Mesenchymal stem cell (in vitro differentiated cells and primary cell): ENCODE results near the gene KCNH3.
"Not testable (repeated sequence)": the region's sequence is repeated elsewhere in the genome, so short reads cannot be mapped to it uniquely, and the experiment has no call there.

ENCODE experiments used
- DNase-seq: peaks from one replicate; pipeline ENCODE4 v3.0.0-alpha.2; 2013
- H2AFZ ChIP-seq: one replicate; pipeline ENCODE4 v1.6.1; 2013; ENCODE audit warnings: low read depth, mild to moderate bottlenecking, control low read depth, inconsistent platforms, low read length, moderate library complexity
- H2AK5ac ChIP-seq: 2 replicates; pipeline ENCODE4 v1.6.1; 2013; ENCODE audit warnings: low read length, moderate library complexity, mild to moderate bottlenecking, inconsistent platforms; ENCODE audit not compliant: severe bottlenecking
- H2BK120ac ChIP-seq: one replicate; pipeline ENCODE4 v1.6.1; 2013; ENCODE audit warnings: low read depth, mild to moderate bottlenecking, inconsistent platforms, low read length, moderate library complexity
- H2BK12ac ChIP-seq, 2 experiments: one replicate each; pipeline ENCODE4 v1.6.1; 2013; ENCODE audit warnings: inconsistent platforms in 2 of 2, low read length in 2 of 2, mild to moderate bottlenecking in 2 of 2, moderate library complexity in 2 of 2, control low read depth in 1 of 2
- H2BK15ac ChIP-seq: one replicate; pipeline ENCODE4 v1.6.1; 2013; ENCODE audit warnings: mild to moderate bottlenecking, low read depth, inconsistent platforms; ENCODE audit not compliant: poor library complexity, severe bottlenecking
- H2BK5ac ChIP-seq: 2 replicates; pipeline ENCODE4 v1.6.1; 2013; ENCODE audit warnings: low read depth, mild to moderate bottlenecking, low read length, control low read depth, inconsistent platforms; ENCODE audit not compliant: poor library complexity, severe bottlenecking
- H3K14ac ChIP-seq, 2 experiments: one replicate each; pipeline ENCODE4 v1.6.1; 2013; ENCODE audit warnings: inconsistent platforms in 2 of 2, low read length in 2 of 2, control low read depth in 1 of 2, mild to moderate bottlenecking in 1 of 2, moderate library complexity in 1 of 2
- H3K18ac ChIP-seq, 2 experiments: one replicate each; pipeline ENCODE4 v1.6.1; 2013; ENCODE audit warnings: inconsistent platforms in 2 of 2, low read length in 2 of 2, control low read depth in 1 of 2, low read depth in 1 of 2, mild to moderate bottlenecking in 1 of 2
- H3K23ac ChIP-seq, 2 experiments: one replicate each; pipeline ENCODE4 v1.6.1; 2013; ENCODE audit warnings: inconsistent platforms in 2 of 2, low read length in 2 of 2, mild to moderate bottlenecking in 2 of 2, moderate library complexity in 2 of 2, control low read depth in 1 of 2
- H3K27ac ChIP-seq: 2 replicates; pipeline ENCODE4 v1.5.1; 2013; ENCODE audit warnings: mild to moderate bottlenecking, moderate library complexity, low read length, control low read depth, inconsistent platforms; ENCODE audit not compliant: poor library complexity, severe bottlenecking
- H3K27me3 ChIP-seq, 2 experiments: 2 replicates each; pipeline versions ENCODE4 v1.6.1 to v1.7.0; 2013; ENCODE audit warnings: low read length in 2 of 2, mild to moderate bottlenecking in 2 of 2, moderate library complexity in 2 of 2, control low read depth in 1 of 2, inconsistent platforms in 1 of 2; ENCODE audit not compliant: control insufficient read depth in 1 of 2, insufficient read depth in 1 of 2
- H3K36me3 ChIP-seq, 2 experiments: 2 replicates each; pipeline versions ENCODE4 v1.6.1 to v1.7.0; 2013; ENCODE audit warnings: low read length in 2 of 2, control low read depth in 1 of 2, inconsistent platforms in 1 of 2, low read depth in 1 of 2, mild to moderate bottlenecking in 1 of 2; ENCODE audit not compliant: insufficient read depth in 2 of 2, control insufficient read depth in 1 of 2
- H3K4ac ChIP-seq, 2 experiments: one replicate each; pipeline ENCODE4 v1.6.1; 2013; ENCODE audit warnings: inconsistent platforms in 2 of 2, low read length in 2 of 2, mild to moderate bottlenecking in 2 of 2, moderate library complexity in 2 of 2, control low read depth in 1 of 2, low read depth in 1 of 2
- H3K4me1 ChIP-seq: 2 replicates; pipeline ENCODE4 v1.6.1; 2013; ENCODE audit warnings: low read depth, low read length, control low read depth; ENCODE audit not compliant: control insufficient read depth, insufficient read depth
- H3K4me2 ChIP-seq: 2 replicates; pipeline ENCODE4 v1.6.1; 2013; ENCODE audit warnings: low read length, mild to moderate bottlenecking, inconsistent platforms; ENCODE audit not compliant: poor library complexity, severe bottlenecking
- H3K4me3 ChIP-seq, 2 experiments: 2 replicates each; pipeline versions ENCODE4 v1.5.1 to v1.7.0; 2013; ENCODE audit warnings: low read length in 2 of 2, mild to moderate bottlenecking in 2 of 2, control low read depth in 1 of 2, low read depth in 1 of 2; ENCODE audit not compliant: insufficient read depth in 1 of 2
- H3K79me1 ChIP-seq: replicated peaks from 2 replicates; pipeline ENCODE4 v1.6.1; 2013; ENCODE audit warnings: mild to moderate bottlenecking, control low read depth, low read length, inconsistent platforms; ENCODE audit not compliant: poor library complexity, severe bottlenecking
- H3K9ac ChIP-seq: 2 replicates; pipeline ENCODE4 v1.7.0; 2013; ENCODE audit warnings: mild to moderate bottlenecking, low read length, moderate library complexity
- H3K9me3 ChIP-seq: 2 replicates; pipeline ENCODE4 v1.7.0; 2013; ENCODE audit warnings: mild to moderate bottlenecking, low read length; ENCODE audit not compliant: control insufficient read depth
- H4K8ac ChIP-seq: one replicate; pipeline ENCODE4 v1.6.1; 2013; ENCODE audit warnings: inconsistent platforms, mild to moderate bottlenecking, low read length, moderate library complexity
- H4K91ac ChIP-seq: one replicate; pipeline ENCODE4 v1.6.1; 2013; ENCODE audit warnings: mild to moderate bottlenecking, low read length, inconsistent platforms
- WGBS: methylation state at CpG from one replicate; pipeline ENCODE4 v1.1.7; 2013; ENCODE audit warnings: mixed read lengths; 5-methylcytosine and 5-hydroxymethylcytosine counted together

The KCNH3 gene

DNA sequence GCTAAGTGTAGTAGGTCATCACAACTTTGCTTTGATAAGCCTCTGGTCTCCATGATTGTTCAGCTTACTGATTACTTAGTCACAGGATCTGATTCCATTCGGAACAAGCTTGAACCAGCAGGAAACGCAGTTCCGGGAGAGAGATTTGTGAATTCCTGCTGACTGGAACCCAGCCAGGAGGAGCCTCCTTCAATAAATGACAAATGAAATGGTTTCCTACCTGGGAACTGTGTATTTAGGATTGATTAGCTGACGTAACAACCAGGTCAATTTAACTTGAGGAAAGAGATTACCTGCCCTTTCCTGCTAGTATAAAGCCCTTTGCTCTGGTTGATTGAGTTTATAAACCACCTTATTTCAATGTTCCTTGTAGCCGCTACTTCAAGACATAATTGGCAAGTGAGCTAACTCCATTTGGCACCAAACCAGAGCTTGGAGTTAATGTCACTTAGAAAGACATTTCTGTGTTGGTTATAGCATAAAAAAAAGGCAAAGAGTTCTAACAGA, 35.1 kb upstream of the KCNH3 start:
- Histone ChIP-seq H2AFZ (no peak overlapping the region), H3K4me2 (peak overlapping the region; percentile 22), H2BK120ac (no peak overlapping the region), H3K36me3 (peaks cover 10 to 36% of the 10 kb centered on the region in 2 experiments), H3K4ac (no peak overlapping the region), H3K23ac (no peak overlapping the region), H3K14ac (no peak overlapping the region), H3K4me3 (no peak overlapping the region), H3K79me1 (peaks cover 5% of the 10 kb centered on the region), H3K9ac (no peak overlapping the region), H3K18ac (no peak overlapping the region), H3K27ac (peak overlapping the region; percentile 89), H3K27me3 (no peaks in the 10 kb centered on the region), H4K91ac (no peak overlapping the region), H3K4me1 (peaks cover 7% of the 10 kb centered on the region), H2AK5ac (no peak overlapping the region), H3K9me3 (no peaks in the 10 kb centered on the region), H2BK12ac (no peak overlapping the region), H2BK5ac (no peak overlapping the region), H4K8ac (no peak overlapping the region), H2BK15ac (no peak overlapping the region)
- no peak for DNase-seq
- WGBS: 59% methylated on average over 3 of the region's 5 CpGs

DNA sequence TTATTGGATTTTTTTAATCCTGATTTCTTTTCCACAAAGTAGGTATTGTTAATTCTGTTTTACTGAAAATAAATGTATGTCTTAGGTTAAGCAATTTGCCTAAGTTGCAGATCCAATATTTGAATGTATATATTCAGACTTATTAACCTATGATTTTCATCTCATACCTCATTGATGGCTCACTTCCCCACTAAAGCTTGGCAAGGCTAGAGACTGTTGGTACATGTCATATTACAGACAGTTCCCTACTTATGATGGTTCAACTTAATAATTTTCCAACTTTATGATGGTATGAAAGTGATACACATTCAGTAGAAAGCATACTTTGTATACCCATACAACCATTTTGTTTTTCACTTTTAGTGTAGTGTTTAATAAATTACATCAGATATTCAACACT, 33.2 kb upstream of the KCNH3 start:
- H2BK120ac ChIP-seq: no peak overlapping the region
- H3K9me3 ChIP-seq: no peaks in the 10 kb centered on the region
- H3K27me3 ChIP-seq: no peaks in the 10 kb centered on the region
- no peak overlapping the region for H3K18ac ChIP-seq
- H2AK5ac ChIP-seq: no peak overlapping the region
- no peak overlapping the region for H2BK12ac ChIP-seq
- no peak overlapping the region for H3K4ac ChIP-seq
- H4K91ac ChIP-seq: no peak overlapping the region
- no peak overlapping the region for H2BK15ac ChIP-seq
- peaks cover 10 to 32% of the 10 kb centered on the region in 2 experiments for H3K36me3 ChIP-seq
- peaks cover 9% of the 10 kb centered on the region for H3K4me1 ChIP-seq
- H4K8ac ChIP-seq: no peak overlapping the region
- H2AFZ ChIP-seq: no peak overlapping the region
- no peak overlapping the region for H3K4me2 ChIP-seq
- no peak for DNase-seq
- no peak overlapping the region for H3K4me3 ChIP-seq
- no peak overlapping the region for H3K14ac ChIP-seq
- H3K79me1 ChIP-seq: peaks cover 5% of the 10 kb centered on the region
- no peak overlapping the region for H2BK5ac ChIP-seq
- no peak overlapping the region for H3K23ac ChIP-seq
- no peak overlapping the region for H3K27ac ChIP-seq
- H3K9ac ChIP-seq: no peak overlapping the region

DNA sequence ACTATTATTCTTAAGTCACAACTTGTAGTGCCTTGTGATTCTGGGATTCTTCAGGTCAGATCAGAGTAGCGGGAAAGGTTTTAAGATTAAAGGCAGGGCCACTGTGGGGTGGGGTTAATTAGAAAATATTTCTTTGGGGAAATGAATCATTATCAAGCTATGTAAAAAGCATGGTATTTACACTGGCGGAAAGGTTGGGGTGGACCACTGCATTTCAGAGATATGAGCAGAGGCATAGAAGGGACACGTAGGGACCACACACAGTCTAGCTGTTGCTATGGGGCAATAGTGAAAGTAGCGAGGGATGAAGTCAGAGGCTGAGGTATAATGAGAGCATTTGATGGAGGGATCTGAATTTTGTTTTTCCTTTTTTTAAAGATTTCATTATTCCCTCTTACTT, 31.7 kb upstream of the KCNH3 start:
- Histone ChIP-seq H3K4ac (no peak overlapping the region), H2BK12ac (no peak overlapping the region), H3K9me3 (no peaks in the 10 kb centered on the region), H2BK5ac (peak overlapping the region; percentile 51), H4K91ac (no peak overlapping the region), H3K4me2 (no peak overlapping the region), H3K4me3 (no peak overlapping the region), H2AK5ac (no peak overlapping the region), H2BK15ac (no peak overlapping the region), H2AFZ (no peak overlapping the region), H3K27ac (peak overlapping the region; percentile 43), H3K36me3 (peaks cover 5 to 23% of the 10 kb centered on the region in 2 experiments), H3K4me1 (peaks cover 9% of the 10 kb centered on the region), H3K18ac (no peak overlapping the region), H4K8ac (no peak overlapping the region), H3K23ac (no peak overlapping the region), H3K9ac (no peak overlapping the region), H3K14ac (no peak overlapping the region), H3K27me3 (no peaks in the 10 kb centered on the region), H2BK120ac (no peak overlapping the region), H3K79me1 (peaks cover 5% of the 10 kb centered on the region)
- 12% methylated on average over 3 of the region's 4 CpGs for WGBS
- peak; percentile 84 for DNase-seq

DNA sequence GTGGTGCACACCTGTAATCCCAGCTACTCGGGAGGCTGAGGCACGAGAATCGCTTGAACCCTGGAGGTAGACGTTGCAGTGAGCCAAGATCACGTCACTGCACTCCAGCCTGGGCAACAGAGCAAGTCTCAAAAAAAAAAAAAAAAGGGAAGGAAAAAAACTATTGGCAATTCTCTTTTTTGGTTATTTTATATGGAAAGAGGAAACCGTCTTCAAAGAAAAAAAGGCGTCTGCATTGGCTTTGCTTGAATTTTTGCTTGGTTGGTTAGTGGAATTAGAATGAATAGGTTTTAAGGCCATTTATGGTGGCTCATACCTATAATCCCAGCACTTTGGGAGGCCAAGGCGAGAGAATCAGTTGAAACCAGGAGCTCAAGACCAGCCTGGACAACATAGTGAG, 29.1 kb upstream of the KCNH3 start:
- H3K79me1 ChIP-seq, H2AFZ ChIP-seq, H3K9ac ChIP-seq, H3K4me3 ChIP-seq, H3K9me3 ChIP-seq, H3K4me1 ChIP-seq, H3K4ac ChIP-seq, H3K14ac ChIP-seq, H3K4me2 ChIP-seq, H3K27me3 ChIP-seq, DNase-seq, H2BK15ac ChIP-seq, H4K91ac ChIP-seq, H3K18ac ChIP-seq, H4K8ac ChIP-seq, H2BK12ac ChIP-seq, H3K23ac ChIP-seq, H2BK5ac ChIP-seq, H2AK5ac ChIP-seq, H2BK120ac ChIP-seq, H3K27ac ChIP-seq: not testable (repeated sequence)
- H3K36me3 ChIP-seq: peaks cover 3 to 11% of the 10 kb centered on the region in 2 experiments
- WGBS: 97% methylated on average over 8 of the region's 8 CpGs
